ENCODE results near the gene KIF1B. TPM values are rescaled to one million over a fixed set of nuclear protein-coding genes. Genes with fewer than 3 reads are reported as not detected.

The KIF1B gene
- total and polyA plus RNA-seq, 9 of the 15 experiments (the other 6 are each of a cell fraction or from before 2014, with no cell fraction given): 2.8 to 19.8 (median 11.9) TPM

DNA sequence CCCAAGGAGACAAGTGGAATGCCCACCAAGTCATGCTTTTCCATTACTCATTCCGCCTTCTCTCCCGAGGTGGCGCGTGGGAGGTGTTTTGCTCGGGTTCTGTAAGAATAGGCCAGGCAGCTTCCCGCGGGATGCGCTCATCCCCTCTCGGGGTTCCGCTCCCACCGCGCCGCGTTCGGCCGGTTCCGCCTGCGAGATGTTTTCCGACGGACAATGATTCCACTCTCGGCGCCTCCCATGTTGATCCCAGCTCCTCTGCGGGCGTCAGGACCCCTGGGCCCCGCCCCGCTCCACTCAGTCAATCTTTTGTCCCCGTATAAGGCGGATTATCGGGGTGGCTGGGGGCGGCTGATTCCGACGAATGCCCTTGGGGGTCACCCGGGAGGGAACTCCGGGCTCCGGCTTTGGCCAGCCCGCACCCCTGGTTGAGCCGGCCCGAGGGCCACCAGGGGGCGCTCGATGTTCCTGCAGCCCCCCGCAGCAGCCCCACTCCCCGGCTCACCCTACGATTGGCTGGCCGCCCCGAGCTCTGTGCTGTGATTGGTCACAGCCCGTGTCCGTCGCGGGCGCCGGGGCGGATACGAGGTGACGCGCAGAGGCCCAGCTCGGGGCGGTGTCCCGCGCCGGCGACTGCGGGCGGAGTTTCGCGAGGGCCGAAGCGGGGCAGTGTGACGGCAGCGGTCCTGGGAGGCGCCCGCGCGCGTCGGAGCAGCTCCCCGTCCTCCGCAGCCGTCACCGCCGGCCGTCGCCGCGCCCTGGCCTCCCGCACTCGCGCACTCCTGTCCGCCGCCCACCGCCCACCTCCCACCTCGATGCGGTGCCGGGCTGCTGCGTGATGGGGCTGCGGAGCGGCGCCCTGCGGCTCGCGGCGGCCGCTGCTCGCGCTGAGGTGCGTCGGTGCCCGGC, at the start of gene KIF1B (continued):
- TF ChIP-seq FOS (IDR thresholded peaks at IDR 0.05; ENCODE audit: extremely low read depth, insufficient read length) (peak; percentile 100), TARDBP (IDR thresholded peaks at IDR 0.05) (peak; percentile 92), TAL1 (IDR thresholded peaks at IDR 0.05) (no peak), TAF7 (tag; IDR thresholded peaks at IDR 0.05) (peak; percentile 23; the same call in 1 of the 2 replicates), RHOXF2B (CRISPR knock-in tag; conservative IDR thresholded peaks at IDR 0.05) (no peak), RB1 (IDR thresholded peaks at IDR 0.05; ENCODE audit: low read depth) (peak; percentile 93), SAFB (IDR thresholded peaks at IDR 0.05; ENCODE audit: borderline replicate concordance, low read depth, low read length) (0 out of 2 replicates have a peak, but pooled peaks have one; percentile 38), HNRNPLL (IDR thresholded peaks at IDR 0.05; ENCODE audit: low read depth, low read length, poor library complexity, severe bottlenecking) (peak; percentile 25), PHF20 (IDR thresholded peaks at IDR 0.05; ENCODE audit: partially characterized antibody) (peak; percentile 69), ASH1L (IDR thresholded peaks at IDR 0.05; ENCODE audit: borderline replicate concordance, low read depth, partially characterized antibody) (peak; percentile 98), SIRT6 (IDR thresholded peaks at IDR 0.05; ENCODE audit: low read depth, low read length) (no peak), NFYB (IDR thresholded peaks at IDR 0.05; ENCODE audit: extremely low read depth, insufficient read length) (peak; percentile 99), MCM5 (IDR thresholded peaks at IDR 0.05; ENCODE audit: low read depth) (no peak), KLF13 (tag; IDR thresholded peaks at IDR 0.05; ENCODE audit: borderline replicate concordance, low read depth) (peak; percentile 61; the same call in 1 of the 2 replicates), TCF7 (IDR thresholded peaks at IDR 0.05; ENCODE audit: borderline replicate concordance) (no peak), IRF2 (CRISPR knock-in tag; IDR thresholded peaks at IDR 0.05) (no peak), HDGF (IDR thresholded peaks at IDR 0.05) (no peak)
- TF ChIP-seq, protein P1, sequence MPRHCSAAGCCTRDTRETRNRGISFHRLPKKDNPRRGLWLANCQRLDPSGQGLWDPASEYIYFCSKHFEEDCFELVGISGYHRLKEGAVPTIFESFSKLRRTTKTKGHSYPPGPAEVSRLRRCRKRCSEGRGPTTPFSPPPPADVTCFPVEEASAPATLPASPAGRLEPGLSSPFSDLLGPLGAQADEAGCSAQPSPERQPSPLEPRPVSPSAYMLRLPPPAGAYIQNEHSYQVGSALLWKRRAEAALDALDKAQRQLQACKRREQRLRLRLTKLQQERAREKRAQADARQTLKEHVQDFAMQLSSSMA (CRISPR knock-in tag; IDR thresholded peaks at IDR 0.05): no peak
- TF ChIP-seq, protein P2, sequence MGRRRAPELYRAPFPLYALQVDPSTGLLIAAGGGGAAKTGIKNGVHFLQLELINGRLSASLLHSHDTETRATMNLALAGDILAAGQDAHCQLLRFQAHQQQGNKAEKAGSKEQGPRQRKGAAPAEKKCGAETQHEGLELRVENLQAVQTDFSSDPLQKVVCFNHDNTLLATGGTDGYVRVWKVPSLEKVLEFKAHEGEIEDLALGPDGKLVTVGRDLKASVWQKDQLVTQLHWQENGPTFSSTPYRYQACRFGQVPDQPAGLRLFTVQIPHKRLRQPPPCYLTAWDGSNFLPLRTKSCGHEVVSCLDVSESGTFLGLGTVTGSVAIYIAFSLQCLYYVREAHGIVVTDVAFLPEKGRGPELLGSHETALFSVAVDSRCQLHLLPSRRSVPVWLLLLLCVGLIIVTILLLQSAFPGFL (CRISPR knock-in tag; IDR thresholded peaks at IDR 0.05): no peak
- TF ChIP-seq, protein P3, sequence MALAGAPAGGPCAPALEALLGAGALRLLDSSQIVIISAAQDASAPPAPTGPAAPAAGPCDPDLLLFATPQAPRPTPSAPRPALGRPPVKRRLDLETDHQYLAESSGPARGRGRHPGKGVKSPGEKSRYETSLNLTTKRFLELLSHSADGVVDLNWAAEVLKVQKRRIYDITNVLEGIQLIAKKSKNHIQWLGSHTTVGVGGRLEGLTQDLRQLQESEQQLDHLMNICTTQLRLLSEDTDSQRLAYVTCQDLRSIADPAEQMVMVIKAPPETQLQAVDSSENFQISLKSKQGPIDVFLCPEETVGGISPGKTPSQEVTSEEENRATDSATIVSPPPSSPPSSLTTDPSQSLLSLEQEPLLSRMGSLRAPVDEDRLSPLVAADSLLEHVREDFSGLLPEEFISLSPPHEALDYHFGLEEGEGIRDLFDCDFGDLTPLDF (CRISPR knock-in tag; IDR thresholded peaks at IDR 0.05): 0 out of 2 replicates have a peak, but pooled peaks have one; percentile 68
- TF ChIP-seq, protein P4, sequence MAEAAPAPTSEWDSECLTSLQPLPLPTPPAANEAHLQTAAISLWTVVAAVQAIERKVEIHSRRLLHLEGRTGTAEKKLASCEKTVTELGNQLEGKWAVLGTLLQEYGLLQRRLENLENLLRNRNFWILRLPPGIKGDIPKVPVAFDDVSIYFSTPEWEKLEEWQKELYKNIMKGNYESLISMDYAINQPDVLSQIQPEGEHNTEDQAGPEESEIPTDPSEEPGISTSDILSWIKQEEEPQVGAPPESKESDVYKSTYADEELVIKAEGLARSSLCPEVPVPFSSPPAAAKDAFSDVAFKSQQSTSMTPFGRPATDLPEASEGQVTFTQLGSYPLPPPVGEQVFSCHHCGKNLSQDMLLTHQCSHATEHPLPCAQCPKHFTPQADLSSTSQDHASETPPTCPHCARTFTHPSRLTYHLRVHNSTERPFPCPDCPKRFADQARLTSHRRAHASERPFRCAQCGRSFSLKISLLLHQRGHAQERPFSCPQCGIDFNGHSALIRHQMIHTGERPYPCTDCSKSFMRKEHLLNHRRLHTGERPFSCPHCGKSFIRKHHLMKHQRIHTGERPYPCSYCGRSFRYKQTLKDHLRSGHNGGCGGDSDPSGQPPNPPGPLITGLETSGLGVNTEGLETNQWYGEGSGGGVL (CRISPR knock-in tag; IDR thresholded peaks at IDR 0.05): no peak
